NCI-H82 (cell line): ENCODE results near the gene PMEPA1.

Experiments used
- DNase-seq: peaks from one replicate; lab custom pipeline; 2025; lab: John Stamatoyannopoulos, UW

The PMEPA1 gene

DNA sequence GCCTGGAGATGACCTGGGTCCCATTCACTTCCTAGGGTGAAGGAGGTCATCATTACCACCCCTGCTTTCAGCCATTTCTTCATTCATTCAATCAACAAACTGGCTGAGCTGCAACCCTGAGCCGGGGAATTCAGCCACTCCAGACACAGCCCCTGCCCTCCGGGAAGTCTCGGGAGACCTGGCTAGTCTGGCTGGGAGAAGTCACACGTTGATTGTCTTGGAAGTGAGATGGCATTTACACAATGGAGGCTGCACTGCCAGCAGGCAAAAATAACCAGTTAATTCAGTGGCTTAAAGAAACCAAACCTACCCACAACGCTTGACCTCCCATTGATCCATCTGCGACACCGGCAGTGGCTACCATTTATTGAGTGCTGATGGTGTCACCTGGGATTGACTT, 2.0 kb upstream of the PMEPA1 start:
- no peak for DNase-seq

DNA sequence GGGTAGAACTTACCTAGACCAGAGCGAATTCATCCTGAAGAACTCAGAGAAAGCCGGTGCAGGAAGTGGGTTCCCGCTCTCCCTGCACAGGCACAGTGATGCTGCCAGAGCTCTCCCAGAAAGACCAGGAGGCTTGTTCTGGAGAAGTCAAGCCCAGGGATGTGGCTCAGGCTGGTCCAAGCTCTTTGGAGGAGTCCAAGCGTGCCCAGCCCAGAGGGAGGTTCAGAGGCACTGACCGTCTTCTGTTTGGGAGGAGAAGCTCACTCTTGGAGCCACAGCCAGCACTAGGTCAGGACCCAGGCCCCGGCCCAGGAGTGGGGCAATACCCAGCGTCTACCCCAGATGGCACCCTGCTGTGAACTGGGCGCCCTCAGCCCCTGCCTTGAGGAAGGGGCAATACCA, 1.5 kb upstream of the PMEPA1 start:
- DNase-seq = peak; percentile 45

DNA sequence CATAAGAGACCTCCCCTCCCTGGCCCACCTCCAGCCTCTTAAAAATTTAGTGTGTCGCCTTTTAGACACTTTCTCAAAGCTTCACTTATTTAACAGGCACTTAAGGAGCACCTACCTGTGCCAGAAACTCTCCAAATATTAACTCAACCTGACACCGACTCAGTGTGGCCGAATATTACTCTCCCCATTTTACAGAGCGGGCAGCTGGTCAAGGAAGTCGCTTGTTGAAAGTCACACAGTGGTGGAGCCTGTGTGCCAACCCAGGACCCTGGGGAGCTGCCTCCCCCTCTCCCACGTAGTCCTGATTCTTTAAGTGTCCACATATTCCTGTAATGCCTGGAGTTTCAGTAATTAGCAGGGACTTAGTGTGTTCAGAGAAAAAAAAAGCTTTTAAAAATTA, 1.0 kb upstream of the PMEPA1 start:
- DNase-seq = peak; percentile 6

DNA sequence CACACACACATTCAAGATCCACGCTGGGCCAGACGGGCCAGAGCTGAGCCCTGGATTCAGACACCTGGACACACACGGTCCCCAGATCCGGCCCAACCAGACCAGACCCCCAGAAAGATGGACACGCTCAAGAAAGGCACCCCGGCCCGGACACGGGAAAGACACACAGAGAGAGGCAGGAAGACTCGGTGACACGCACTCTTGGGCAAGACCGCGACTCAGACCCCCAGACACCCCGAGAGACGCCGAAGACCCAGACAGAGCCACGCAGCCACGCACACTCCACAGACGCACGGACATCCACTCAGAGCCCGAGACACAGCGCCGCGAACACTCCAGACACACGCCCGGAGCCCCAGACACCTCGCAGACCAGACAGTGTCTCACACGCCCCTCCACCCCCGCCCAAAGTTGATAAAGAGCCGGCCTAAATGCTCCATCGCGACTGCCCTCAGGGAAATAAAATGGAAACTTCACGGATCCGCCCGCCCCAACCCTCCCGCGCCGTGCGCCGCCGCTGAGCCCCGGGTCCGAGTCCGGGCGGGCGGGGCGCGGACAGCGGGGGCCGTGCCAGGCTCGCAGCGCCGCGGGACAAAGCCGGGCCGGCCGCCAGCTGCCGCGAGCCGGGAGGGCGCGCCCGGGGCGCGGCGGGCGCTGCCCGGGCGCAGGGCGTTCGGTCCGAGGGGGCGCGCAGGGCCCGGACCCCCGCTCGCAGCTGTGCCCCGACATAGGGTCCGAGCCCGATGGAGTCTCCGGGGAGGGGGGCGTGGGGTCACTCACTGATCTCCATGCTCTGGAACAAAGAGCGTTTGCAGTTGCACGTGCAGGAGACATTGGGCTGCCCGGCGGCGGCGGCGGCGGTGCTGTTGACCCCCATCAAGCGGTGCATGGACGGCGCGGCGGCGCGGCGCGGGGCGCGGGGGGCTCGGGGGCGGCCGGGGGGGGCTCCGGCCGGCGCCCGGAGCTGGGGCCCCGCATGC, 831 bp downstream of the PMEPA1 start:
- DNase-seq = peak; percentile 42

DNA sequence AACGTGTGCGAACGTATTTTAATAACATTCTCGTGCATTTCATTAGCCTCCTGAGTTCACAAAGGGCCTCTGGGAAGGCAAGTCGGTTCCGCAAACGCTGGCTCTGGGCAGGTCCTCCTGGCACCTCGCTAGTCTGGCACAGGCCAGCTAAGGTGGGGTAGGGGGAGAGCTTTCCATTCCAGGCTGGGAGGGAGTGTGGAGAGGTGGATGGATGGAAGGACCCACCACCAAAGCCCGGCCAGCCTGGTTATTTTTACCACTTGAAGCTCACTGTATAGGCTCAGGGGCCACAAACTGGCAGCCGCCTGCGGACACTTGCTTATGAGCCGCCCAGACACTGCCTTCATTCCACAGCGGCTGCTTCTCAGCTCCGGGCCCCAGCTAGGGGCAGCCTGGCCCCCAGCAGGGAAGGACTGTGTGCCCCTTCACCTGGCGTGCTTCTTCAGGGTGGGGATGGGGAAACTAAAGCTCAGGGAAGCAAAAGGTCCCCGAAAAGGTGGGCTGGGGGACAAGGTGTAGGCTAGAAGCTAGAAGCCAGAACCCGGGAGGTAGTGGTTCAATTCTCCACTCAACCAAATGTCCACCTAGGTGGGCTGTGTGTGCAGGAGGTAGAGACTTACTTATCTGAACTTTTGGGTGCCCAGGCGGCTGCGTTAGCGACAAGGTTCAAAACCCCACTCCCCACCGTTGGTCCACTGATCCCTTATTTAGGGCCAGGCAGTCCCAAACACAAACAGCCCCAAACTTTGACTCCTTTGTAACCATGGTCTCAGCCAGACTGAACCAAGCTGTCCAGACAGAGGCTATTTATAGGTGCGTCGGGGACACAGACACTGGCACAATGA, 1.7 kb downstream of the PMEPA1 start:
- DNase-seq = peak; percentile 23

DNA sequence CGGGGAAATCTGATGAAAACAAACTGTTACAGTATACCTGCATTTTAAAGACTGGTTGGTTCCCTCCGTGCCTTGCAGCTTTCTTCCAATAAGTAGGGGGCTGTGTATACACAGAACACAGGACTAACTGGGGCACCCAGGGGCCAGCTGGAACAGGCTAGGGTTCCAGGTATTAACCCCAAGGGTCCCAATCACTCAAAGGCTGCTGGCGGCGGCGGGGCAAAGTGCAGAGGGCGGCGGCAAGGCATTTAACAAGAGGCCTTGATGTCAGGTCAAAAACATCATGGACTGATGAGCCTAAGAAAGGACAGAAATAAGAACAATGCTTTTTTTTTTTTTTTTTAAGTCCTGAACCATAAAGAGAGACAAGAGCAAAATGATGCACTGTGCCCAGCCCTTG, 2.5 kb downstream of the PMEPA1 start:
- DNase-seq = no peak

DNA sequence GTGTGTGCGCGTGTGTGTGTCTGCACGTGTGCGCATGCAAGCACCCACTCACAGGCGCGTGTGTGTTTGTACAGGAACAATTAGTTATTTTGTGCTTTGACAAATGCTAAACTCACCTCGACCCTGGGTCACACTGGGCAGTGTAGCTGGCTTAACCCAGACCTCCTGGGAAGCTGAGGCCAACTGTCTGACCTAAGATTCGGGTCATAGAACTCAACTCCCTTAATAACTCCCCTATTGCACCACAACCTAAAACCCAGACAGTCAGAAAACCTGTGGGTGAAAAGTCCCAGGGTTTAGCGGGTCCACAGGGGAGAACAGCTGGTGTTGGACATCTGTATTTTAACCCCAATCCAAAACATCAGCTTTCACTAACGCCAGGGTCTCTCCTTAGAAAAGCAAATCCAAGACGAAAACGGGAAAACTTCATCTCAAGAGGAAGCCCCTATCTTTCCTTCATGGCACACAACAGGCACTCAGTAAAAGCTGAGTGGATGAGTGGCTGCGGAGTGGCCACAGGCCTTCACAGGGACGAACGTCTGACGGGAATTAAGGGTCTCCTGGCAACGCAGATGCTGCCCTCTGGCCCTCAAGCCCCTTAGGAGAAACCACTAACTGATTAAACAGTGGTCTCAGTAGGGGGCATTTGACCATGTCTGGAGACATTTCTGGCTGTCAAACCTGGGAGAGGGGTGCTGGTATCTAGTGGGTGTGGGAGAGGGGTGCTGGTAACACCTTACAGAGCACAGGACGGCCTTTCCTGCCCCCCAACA, 4.5 kb downstream of the PMEPA1 start:
- peak; percentile 17 for DNase-seq

DNA sequence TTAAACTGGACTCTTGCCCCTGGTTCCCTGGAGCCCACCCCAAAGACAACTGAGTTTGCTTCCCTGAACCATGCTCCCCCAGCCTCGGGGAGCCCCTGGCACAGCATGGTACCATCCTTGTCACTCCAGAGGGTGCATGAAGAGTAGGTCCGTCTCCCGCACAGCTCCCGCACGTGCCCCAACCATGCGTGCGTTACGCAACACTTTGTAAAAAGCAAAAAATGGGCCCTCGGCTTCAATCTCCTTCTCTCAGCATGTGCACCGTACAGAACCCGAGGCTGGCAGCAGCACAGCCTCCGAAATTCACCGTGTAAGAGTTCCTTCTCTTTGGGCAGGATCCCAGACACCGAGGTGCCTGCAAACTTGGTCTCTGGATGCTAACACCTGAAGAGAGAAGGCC, 5.6 kb downstream of the PMEPA1 start:
- DNase-seq = no peak

DNA sequence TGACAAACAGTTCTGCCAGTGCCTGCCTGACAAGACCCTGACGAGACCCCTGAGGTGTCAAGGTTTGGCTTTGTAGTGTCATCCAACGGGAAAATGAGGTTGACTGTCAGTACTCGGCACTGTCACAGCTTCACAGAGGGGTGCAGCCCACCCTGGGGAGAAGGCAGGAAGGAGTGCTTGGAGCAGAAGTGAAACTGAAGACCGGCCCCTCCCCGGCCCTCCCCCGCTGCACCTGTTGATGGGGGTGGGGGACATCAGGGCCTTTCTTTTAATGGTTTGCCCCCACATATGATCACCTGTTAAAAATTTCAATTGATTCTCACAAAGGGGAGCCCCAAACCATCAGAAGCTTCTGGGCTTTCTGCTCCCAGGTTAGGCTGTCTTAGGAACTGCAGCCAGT, 6.8 kb downstream of the PMEPA1 start:
- no peak for DNase-seq

DNA sequence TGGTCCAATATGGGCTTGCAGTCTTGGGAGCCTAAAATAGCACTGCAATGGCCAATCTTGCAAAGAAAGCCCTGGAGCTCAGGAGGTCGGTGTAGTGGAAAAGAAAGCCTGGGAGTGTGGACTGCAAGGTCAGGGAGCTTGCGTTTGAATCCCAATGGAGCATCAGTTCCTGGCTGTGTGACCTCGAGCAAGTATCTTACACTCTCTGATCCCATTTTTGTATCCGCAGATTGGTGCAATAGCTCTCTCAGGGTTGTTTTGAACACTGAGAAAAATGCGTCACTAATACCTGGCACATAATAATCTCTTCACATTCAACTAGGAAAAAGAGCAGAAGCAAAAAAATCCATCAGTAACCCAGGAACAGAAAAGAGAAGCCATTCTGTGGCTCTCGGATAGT, 7.3 kb downstream of the PMEPA1 start:
- DNase-seq = no peak

DNA sequence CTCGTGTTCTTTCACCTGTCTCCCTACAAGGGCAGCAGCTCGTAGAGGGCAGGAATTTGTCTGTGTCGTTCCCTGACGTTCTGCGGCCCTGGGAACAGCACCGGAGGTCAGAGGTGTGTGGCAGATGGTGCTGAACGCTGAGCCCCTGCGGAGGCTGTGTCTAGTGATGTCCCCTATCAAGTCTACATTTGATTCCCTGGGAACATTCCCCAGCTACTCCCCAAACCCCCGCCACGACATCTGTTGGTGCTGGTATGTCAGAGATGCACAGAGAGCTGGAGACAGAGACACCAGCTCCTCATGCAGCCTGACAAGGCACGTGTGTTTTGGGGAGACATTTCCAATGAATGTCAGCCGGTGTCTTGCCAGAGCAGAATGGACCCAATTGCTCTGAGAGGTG, 7.7 kb downstream of the PMEPA1 start:
- DNase-seq = peak; percentile 81

DNA sequence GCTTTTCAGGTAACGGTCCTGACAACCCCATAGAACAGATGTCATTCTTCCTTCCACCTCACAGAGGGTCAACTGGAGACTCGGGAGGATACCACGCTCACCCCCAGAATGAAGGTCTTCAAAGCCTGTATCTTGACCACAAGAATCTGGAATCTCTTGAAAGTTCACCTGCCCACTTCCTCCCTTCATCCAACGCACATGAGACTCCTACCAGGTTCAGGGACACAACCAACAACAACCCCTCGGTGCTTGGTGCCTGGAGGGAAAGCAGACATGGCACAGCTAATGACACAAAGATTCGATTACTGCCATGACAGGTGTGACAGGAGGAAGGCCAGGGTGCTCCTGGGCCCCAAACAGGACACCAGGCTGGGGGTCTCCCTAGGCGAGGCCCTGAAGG, 8.2 kb downstream of the PMEPA1 start:
- DNase-seq = no peak

DNA sequence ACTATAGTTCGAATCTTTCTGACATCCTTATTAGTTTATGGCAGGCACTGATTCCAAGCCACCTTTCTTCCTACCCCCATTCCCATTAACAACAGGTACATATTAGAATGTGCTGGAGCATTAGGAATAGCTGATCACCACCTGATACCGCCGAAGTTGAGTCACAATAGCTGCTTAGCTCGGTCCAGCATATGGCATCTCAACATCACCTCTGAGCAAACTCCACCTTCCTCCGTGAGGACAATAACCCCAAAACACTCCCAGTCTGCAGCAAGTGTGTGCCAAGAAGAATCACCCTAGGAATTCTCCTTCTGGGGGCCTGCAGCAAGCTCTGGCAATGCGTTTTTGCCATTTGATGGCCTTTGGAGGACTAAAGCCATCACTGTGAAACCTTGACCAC, 8.7 kb downstream of the PMEPA1 start:
- no peak for DNase-seq

DNA sequence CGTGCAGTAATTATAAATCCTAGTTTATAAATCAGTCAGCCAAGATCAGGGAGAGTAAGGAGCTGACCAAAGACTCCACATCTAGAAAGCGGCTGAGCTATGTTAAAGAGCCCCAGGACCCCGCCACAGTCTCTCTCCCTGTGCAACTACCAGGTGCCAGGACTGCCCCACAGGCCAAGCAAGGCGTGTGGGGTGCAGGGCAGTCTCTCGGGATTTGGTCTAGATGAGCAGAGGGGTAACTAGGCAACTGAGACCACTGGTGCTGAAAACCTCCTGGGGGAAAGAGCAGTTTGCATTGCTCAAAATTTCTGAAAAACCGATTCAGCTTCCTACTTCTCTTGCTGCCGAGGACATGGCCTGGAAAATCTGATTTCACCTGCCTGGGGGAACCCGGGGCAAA, 10.4 kb downstream of the PMEPA1 start:
- DNase-seq = no peak

DNA sequence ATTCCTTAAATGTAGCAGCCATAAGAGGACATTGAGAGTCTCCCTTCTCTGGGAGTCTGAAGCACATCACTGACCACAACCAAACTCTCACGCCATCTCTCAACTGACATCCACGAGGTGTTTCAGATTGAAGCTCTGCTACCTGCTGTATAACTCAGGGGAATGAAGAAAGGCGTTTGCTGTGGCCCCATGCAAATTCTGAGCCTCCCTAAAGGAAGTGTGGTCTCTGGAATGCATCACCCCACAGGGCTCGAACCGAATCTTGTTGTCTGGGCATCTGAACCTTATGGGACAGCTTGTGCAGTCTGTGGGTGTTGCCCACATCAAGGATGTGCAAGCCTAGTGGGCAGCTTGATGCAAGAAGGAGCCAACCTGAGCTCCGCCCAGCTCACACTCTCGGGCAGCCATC, 10.9 kb downstream of the PMEPA1 start:
- DNase-seq = no peak

DNA sequence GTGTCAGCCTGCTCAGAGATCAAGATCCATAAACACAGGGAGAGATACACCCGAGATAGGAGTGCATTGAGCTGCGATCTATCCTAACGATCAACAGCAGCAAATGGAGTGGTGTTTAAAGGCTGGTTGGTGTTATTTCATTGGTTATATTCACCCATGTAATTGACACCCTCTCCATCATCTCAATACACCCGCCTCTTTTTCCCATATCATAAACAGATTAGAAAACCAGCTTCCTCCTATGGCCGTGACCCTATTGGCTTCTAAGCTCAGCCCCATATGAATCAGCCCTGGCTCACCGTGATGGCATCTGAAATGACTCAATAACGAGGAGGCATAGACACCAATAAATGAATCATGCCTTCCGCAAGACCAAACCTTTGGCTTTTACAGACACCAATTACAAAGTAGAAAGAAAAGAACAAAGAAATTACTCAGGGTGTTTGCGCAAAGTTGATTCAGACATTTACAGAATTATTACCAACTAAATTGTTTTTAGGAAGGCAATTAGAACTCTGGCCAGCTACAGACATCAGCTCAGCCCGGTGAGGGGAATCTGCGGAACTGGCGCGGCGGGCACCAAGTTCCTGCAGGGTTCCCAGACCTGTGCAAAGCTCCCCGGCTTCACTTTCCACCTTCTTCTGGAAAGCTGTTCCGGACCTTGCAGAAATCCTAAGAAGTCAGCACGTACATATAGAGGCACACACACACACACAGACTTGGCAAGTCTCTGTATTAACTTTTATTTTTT, 11.5 kb downstream of the PMEPA1 start:
- no peak for DNase-seq

DNA sequence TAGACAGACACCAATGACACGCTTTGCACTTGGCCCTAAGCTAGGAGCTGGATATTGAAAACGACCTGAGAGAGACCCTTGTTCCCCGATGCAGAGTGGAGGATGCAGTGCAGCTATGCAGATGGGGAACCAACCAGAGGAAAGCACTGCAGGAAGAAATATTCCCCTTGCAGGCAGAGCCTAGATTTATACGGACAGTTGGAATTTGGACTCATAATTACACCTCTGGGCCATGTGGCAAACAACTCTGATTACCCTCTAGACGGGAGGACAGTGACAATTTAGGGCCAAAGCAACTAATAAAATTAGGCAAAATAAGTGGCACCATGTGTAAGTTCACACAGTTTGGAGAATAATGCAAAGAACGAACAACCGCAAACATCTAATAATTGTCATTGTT, 12.3 kb downstream of the PMEPA1 start:
- DNase-seq = no peak

DNA sequence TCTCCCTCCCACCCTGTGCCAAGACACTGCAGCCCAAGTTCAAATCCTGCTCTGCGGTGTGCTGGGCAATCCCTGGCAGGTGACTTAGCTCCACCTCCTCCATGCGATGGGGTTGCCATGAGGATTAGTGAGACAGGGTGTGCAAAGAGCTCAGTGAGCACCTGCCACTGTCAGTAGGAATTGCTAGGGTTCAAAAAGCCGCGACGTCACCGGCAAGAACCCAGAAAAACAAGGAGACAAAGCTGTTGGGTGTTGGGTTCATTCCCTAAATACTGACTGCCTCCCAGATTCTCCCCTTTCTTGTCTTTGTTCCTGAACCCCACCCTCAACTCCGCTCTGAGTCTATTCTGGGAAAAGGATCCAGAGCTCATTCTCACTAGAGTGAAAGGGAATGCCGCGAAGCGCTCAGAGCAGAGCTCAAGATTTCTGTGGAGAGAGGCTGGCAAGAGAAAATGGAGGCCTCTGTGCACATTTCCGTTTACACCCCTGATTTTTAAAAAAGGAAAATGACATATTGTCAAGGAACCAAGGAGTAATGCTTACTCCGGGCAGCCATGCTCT, 13.3 kb downstream of the PMEPA1 start:
- DNase-seq = peak; percentile 51

DNA sequence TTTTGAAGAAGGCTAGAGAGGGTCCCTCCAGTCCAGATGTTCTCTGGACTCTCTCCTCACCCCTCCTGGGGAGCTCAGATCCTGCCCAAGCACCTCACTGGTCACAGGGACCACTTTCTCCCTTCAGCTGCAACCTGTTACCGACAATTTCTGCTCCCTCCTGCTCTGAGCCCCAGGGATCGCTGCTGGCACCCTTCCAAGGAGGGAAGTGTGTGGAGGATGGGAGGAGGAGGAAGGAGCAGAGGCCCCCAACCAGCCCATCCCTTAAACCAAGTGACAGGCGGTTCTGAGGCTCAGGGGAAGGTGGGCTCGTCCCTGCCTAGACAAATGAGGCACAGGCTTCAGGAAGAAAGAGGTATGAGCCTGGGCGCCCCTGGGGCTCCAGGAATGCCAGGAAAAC, 13.9 kb downstream of the PMEPA1 start:
- peak; percentile 69 for DNase-seq

DNA sequence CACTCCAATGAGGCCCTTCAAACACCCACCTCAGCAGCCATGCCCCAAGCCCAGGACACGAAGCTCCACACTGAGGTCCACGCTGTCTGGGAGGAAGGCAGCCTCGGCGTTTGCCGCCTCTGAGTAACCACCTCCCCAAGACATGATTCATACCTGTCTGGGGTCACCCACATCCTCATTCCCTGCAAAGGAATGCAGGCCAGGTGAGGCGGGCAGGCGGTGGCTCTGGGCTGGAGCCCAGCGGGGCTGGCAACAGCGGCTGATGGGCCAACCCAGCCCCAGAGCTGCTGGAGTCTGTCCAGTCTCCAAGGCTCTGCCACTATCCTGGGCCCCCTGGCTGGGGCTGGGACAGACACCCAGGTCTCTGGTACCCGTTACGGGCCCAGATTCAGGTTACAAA, 14.8 kb downstream of the PMEPA1 start:
- DNase-seq = no peak

DNA sequence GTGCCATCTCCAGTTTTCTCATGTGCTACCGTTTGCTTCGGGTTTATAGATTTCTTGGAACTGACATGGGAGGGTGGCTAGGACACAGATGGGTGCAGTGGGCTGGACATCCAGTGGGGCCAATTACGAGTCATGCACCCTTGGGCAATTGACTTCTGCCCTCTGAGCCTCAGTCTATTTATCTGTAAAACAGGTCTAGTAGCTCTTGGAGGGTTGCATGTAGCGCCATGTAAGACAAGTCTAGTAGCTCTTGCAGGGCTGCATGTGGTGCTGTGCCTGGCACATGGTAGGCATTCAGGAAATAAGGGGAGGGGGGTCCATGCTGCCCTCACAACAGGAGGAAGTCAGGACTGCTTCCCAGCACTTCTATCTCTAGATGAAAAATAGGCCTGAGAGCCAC, 15.3 kb downstream of the PMEPA1 start:
- no peak for DNase-seq
